HG03520 (cell line): Measurements from ENCODE around the gene SUGCT.
A peak's percentile ranks its signal among the peaks of the same experiment; 100 is the strongest.
"Not testable (repeated sequence)": the region's sequence is repeated elsewhere in the genome, so short reads cannot be mapped to it uniquely, and the experiment has no call there.

ENCODE experiments used
- ATAC-seq: cut with Tn5 transposase; IDR thresholded peaks from one replicate; pipeline ENCODE4 v1.9.1; 2021; ENCODE audit warnings: mild to moderate bottlenecking, moderate library complexity; ENCODE audit not compliant: unreplicated experiment

SUGCT gene

GRCh38 chr7:40602351-40602750, 467.5 kb downstream of the SUGCT start:
- not testable (repeated sequence) for ATAC-seq

- ATAC-seq, result peak; percentile 85
Measured at GRCh38 chr7:40604601-40605438, 470.0 kb downstream of the SUGCT start.

- no peak for ATAC-seq
Measured at GRCh38 chr7:40608321-40609075, 473.7 kb downstream of the SUGCT start.

GRCh38 chr7:40610461-40610860, 475.7 kb downstream of the SUGCT start:
- ATAC-seq, result no peak

DNA sequence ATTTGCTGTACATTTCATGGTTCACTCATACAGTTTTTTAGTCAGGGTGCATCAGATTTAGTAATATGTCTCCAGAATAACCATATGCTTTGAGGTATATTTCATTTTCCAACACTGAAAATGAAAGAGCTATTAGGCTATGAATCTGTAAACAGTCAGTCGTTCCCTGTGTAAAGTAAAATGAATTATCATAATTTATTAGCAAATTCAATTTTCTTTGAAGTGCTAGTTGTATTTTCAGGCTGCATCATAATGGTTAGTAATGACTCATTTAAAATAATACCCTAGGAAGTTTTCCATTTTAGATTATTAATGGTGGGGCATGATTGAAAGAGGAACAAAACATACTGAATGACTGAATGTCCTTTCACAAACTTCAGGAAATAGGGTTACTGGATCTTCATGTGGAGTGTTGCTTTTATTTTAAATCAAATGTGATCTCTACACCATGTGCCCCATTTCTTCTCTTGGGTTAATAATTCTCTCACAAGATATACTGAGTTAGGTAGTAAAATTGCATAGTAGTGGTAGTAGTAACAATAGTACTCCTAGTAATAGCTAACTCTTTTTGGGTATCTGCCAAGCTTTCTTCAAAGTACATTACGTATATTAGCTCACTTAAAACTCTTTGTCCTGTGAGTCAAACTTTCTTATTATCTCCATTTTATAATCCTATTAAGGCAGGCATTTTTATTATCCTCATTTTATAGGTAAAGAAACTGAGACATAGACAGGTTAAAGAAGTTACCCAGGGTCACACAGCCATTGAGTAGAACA, 476.5 kb downstream of the SUGCT start:
- ATAC-seq, result no peak

DNA sequence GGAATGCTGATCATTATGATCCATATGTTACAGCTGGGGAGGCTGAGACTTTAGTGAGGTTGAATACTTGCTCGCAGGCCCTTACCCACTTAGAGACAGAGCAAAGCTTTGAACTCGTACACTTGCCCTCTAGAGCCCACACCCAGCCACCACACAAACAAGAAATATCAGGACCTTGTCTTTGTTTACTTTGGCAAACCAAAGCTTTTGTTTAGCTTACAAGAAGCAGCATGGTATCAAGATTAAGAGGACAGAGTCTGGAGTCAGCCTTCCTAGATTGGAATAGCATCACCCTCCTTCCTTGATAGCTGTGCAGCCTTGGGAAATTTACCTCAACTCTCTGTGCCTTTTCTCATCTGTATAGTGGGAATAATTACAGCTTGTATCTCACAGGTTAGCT, 477.5 kb downstream of the SUGCT start:
- no peak for ATAC-seq

DNA sequence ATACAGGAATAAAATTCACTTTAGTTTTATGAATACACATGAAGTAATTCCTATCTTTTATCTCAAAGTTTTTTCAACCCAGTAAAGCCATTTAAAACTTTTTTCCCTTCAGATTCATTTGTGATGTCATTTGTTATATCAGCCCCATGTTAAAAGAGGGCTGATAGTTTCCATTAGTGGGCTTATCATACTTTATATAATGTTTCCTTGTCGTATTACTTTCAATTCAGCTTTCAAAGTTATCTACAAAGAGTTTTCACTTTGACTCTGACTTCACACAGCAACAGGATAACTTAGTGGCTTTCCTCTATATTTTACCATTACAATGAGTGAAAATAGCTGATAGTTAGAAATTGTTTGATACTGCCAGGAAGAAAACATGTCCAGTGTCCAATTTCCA, 484.8 kb downstream of the SUGCT start:
- no peak for ATAC-seq

- no peak for ATAC-seq
Measured at GRCh38 chr7:40621592-40621998, 486.8 kb downstream of the SUGCT start.

- no peak for ATAC-seq
Measured at GRCh38 chr7:40622941-40623501, 488.2 kb downstream of the SUGCT start.

GRCh38 chr7:40623863-40624262, 489.1 kb downstream of the SUGCT start:
- ATAC-seq, result no peak

GRCh38 chr7:40627361-40627760, 492.6 kb downstream of the SUGCT start:
- ATAC-seq, result not testable (repeated sequence)

- no peak for ATAC-seq
Measured at GRCh38 chr7:40629891-40630290, 495.1 kb downstream of the SUGCT start.

DNA sequence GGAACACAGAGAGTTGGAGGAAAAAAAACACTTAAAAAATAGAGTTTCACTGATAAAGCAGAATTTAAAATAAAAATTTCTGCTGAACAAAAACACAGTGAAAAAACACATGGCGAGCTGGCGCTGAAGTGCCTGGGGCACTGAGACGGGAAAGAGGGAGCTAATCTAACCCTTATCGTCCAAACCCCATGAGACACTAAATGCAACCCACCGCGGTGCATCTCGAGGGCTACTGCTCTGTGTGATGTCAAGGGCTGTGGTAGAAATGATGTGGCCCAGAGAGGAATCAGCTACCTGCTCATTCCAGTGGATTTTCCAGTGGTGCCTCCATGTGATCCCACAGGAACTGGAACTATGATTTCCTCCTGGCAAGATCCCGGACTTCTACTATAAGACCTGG, 499.3 kb downstream of the SUGCT start:
- ATAC-seq, result no peak

DNA sequence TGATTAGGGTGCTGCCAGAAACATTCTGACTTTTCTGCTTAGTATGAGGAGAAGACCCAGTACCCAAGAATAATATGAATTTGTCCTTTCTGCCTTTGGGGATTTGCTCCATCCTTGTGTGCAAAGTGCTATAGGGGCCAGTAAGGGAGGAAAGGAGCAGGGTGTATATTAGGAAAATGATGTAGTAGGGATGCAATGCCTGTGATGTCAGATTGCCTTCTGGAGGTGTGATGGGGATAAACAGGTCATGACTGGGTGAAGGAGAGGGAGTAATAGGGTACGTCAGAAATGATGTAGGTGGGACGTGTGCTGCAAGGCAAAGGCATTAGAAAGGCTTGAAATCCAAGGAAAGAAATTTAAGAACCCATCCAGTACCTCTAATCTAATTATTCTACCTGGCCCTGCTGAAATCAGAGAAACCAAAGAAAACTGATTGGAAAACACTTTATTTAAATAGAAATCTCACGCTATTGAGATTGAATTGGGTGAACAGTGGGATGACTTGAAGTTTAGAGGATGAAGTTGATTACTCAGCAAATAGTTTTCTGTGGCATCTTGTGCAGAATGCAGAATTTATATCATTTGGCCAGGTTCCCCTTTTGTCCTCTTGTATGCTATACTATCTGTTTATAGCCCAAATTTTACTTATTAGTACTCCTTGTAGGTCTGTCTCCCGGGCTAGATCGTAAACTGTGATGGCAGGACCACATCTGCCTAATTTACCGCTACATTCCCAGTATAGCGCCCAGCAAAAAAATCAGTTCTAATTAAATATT, 503.9 kb downstream of the SUGCT start:
- no peak for ATAC-seq

DNA sequence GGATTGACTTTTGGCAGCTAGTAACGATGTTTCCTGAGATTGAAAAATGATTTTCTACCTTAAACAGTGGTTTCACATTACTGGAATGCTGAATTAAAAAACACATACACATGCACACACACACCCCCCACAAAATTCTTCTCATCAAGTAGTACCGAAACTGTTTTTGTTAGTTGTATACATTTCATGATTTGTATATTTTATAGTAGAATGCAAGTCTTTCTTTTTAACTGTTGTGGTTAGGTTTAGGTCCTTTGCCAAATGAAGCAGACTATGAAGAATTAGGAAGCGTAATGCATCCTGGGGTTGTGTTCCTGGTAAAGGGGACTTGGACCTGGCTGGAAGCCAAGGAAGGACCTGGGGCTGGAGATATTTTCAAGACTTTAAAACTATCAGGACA, 505.8 kb downstream of the SUGCT start:
- ATAC-seq, result no peak

GRCh38 chr7:40641701-40642100, 506.9 kb downstream of the SUGCT start:
- no peak for ATAC-seq

DNA sequence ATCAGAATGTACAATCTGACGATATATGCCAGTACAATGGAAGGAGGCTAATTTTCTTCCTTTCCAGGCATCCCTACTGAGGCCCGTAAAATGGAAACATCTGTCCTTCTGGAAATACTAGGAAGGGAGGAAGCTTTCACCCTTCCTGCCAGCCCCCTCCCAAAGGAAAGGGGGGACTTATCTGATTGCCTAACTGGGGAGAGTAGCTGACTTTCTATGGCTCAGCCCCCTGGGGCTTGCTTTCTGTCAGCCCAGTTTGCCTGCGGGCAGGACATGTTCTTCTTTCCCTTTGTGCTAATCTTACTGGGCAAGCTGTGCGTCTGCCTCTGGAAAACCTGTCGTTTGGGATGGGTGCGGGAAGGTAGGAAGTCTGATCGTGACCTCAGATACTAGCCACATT, 508.9 kb downstream of the SUGCT start:
- no peak for ATAC-seq

DNA sequence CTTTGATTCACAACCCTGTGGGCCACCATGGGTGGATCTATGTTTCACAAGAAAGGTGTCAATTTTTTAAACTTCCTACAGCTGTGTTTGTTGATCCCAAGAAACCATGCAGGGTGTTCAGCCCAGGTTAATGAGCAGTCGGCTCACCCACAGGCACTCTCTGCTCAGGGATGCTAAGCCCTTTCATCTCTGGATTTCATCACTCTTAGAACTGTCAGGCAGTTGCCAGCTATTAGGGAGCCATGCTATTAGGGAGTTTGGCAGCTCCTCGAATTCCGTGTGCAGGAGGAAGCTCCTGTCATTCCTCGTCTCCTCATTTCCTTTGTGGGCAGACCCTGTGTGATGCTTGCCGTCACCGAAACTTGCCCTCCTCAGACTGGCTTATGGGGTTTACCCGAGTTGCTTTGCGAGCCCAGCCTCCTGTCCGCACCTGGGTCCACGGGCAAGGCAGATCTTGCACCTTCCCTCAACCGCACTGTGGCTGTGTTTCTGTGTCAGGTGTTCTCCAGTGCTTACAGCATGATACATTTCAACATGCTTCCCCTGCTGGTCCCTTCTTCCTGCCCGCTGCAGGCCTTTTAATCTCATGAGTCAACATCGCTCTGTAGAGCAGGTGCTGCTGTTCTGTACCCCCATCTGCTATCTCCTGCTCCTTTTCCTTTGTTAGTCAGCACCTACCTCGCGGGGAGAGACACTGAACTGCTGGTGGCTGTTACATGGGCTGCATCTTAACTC, 509.8 kb downstream of the SUGCT start:
- ATAC-seq, result no peak

GRCh38 chr7:40645197-40645596, 510.4 kb downstream of the SUGCT start:
- ATAC-seq, result no peak

- no peak for ATAC-seq
Measured at GRCh38 chr7:40646717-40647116, 511.9 kb downstream of the SUGCT start.
